Measurements from ENCODE around the gene CHADL. TPM values are rescaled to one million over a fixed set of nuclear protein-coding genes. Genes with fewer than 3 reads are reported as not detected.
"Not testable (repeated sequence)": the region's sequence is repeated elsewhere in the genome, so short reads cannot be mapped to it uniquely, and the experiment has no call there.

CHADL gene
- total and polyA plus RNA-seq, 9 of the 15 experiments (the other 6 are each of a cell fraction or from before 2014, with no cell fraction given), result not detected

DNA sequence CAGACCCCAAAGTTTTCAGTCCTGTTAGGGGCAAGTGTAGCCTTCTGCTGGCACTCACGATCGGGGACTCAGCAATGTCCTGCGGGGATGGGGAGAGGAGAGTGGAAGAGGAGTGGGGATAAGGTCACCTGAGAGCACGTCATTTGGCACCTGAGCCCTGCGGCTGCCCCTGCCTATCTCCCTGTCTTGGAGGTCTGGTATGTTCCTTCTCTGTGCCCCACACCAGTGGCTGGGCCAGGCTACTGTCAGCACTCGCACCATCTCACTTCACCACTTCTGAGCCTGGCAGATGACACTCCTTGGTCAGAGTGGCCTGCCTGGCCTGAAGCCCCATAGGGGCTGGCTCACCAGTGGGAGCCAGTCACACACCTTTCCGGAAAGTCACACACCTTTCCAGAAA is 20.1 kb upstream of the CHADL start:
- Histone ChIP-seq H3K36me3 (ENCODE audit: control insufficient read depth, insufficient read depth, low read length) (peaks cover 89% of the 10 kb centered on the region; the same call in 2 of the 3 replicates), H3K79me2 (ENCODE audit: control insufficient read depth, insufficient read depth, low read length) (no peaks in the 10 kb centered on the region), H3K9me1 (ENCODE audit: control insufficient read depth, insufficient read depth, low read length) (no peaks in the 10 kb centered on the region), H3K4me2 (ENCODE audit: insufficient read depth, low read length) (no peak overlapping the region), H3K9me3 (replicated peaks; ENCODE audit: control insufficient read depth, insufficient read depth, low read depth, low read length) (no peaks in the 10 kb centered on the region), H4K20me1 (replicated peaks; ENCODE audit: control insufficient read depth, insufficient read depth, low read length) (no peaks in the 10 kb centered on the region), H2AFZ (ENCODE audit: low read depth, low read length) (no peak overlapping the region), H3K4me1 (replicated peaks in 1 of 2; ENCODE audit: control insufficient read depth in 2 of 2, insufficient read depth in 2 of 2, low read length in 2 of 2) (0 out of 5 replicates have a peak, but pooled peaks cover 0 to 5% of the 10 kb centered on the region in 2 experiments), H3K27me3 (ENCODE audit: control insufficient read depth in 2 of 2, insufficient read depth in 2 of 2, low read length in 2 of 2) (no peaks in the 10 kb centered on the region), H3K27ac (ENCODE audit: extremely low read depth, low read depth, low read length) (no peak overlapping the region), H3K4me3 (no peak overlapping the region), H3K9ac (ENCODE audit: insufficient read depth in 1 of 2, low read depth in 2 of 2, low read length in 2 of 2) (no peak overlapping the region)
- POLR2A ChIA-PET, result interaction anchor here (0.6 kb wide), 1 partner anchor 100 kb away, joined by 3 read pairs; no protein-coding TSS in a partner anchor
- no peak for FAIRE-seq
- TF ChIP-seq POLR2AphosphoS5 (IDR thresholded peaks at IDR 0.05; ENCODE audit: control insufficient read depth, insufficient read depth, low read depth, low read length) (0 out of 2 replicates have a peak, but pooled peaks have one; percentile 36), ARID2 (IDR thresholded peaks at IDR 0.05) (no peak)
- ATAC-seq, result no peak
- CTCF ChIA-PET (ENCODE audit: low intra/inter-chr PET ratio), result no interaction called here
- in situ Hi-C loops (cut with MboI), result no loop called here
- intact Hi-C loops (cut with micrococcal nuclease), result no loop called here
- whole genome bisulfite sequencing (ENCODE audit: insufficient coverage, low coverage, missing lambda C conversion rate), result 97% methylated on average over 4 of the region's 7 CpGs
- BruUV-seq (replicated peaks), result no TSS peak
- no peak for DNase-seq (ENCODE audit: extremely low read depth in 1 of 4, low spot score in 3 of 4)

DNA sequence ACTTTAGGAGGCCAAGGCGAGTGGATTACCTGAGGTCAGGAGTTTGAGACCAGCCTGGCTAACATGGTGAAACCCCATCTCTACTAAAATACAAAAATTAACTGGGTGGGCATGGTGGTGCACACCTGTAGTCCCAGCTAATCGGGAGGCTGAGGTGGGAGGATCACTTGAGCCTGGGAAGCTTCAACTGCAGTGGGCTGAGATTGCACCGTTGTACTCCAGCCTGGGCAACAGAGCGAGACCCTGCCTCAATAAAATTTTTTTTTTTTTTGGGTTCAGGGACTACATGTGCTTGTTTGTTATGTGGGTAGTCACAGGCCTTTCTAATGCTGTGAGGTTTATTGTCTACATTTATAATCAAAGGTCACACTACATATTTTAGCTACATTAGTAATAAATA is 19.0 kb upstream of the CHADL start:
- H3K4me3 ChIP-seq; H3K9me1 ChIP-seq (ENCODE audit: control insufficient read depth, insufficient read depth, low read length); H3K4me1 ChIP-seq (replicated peaks in 1 of 2; ENCODE audit: control insufficient read depth in 2 of 2, insufficient read depth in 2 of 2, low read length in 2 of 2); H2AFZ ChIP-seq (ENCODE audit: low read depth, low read length); FAIRE-seq; DNase-seq (ENCODE audit: extremely low read depth in 1 of 4, low spot score in 3 of 4); H3K79me2 ChIP-seq (ENCODE audit: control insufficient read depth, insufficient read depth, low read length); H3K9ac ChIP-seq (ENCODE audit: insufficient read depth in 1 of 2, low read depth in 2 of 2, low read length in 2 of 2); H3K9me3 ChIP-seq (replicated peaks; ENCODE audit: control insufficient read depth, insufficient read depth, low read depth, low read length); CTCF ChIA-PET (ENCODE audit: low intra/inter-chr PET ratio); intact Hi-C loops (cut with micrococcal nuclease); H4K20me1 ChIP-seq (replicated peaks; ENCODE audit: control insufficient read depth, insufficient read depth, low read length); H3K27ac ChIP-seq (ENCODE audit: extremely low read depth, low read depth, low read length); H3K4me2 ChIP-seq (ENCODE audit: insufficient read depth, low read length); ATAC-seq; BruUV-seq (replicated peaks); POLR2A ChIA-PET; H3K27me3 ChIP-seq (ENCODE audit: control insufficient read depth in 2 of 2, insufficient read depth in 2 of 2, low read length in 2 of 2); in situ Hi-C loops (cut with MboI): not testable (repeated sequence)
- H3K36me3 ChIP-seq (ENCODE audit: control insufficient read depth, insufficient read depth, low read length), result peaks cover 90% of the 10 kb centered on the region; the same call in 2 of the 3 replicates
- WGBS (ENCODE audit: insufficient coverage, low coverage, missing lambda C conversion rate), result 85% methylated on average over 4 of the region's 4 CpGs
